ENCODE data around the gene TAX1BP3.

DNA sequence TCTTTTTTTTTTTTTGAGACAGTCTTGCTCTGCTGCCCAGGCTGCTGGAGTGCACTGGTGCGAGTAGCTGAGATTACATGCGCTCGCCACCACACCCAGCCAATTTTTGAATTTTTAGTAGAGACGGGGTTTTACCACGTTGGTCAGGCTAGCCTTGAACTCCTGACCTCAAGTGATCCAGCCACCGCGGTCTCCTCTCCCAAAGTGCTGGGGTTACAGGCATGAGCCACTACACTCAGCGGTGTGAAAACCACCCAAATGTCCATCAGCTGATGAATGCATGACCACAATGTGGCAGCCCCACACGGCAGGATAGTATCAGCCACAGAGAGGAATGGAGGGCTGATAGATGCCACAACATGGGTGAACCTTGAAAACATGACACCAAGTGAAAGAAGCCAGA is 25.5 kb upstream of the TAX1BP3 start:
- TF ChIP-seq, protein P1, sequence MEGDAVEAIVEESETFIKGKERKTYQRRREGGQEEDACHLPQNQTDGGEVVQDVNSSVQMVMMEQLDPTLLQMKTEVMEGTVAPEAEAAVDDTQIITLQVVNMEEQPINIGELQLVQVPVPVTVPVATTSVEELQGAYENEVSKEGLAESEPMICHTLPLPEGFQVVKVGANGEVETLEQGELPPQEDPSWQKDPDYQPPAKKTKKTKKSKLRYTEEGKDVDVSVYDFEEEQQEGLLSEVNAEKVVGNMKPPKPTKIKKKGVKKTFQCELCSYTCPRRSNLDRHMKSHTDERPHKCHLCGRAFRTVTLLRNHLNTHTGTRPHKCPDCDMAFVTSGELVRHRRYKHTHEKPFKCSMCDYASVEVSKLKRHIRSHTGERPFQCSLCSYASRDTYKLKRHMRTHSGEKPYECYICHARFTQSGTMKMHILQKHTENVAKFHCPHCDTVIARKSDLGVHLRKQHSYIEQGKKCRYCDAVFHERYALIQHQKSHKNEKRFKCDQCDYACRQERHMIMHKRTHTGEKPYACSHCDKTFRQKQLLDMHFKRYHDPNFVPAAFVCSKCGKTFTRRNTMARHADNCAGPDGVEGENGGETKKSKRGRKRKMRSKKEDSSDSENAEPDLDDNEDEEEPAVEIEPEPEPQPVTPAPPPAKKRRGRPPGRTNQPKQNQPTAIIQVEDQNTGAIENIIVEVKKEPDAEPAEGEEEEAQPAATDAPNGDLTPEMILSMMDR (IDR thresholded peaks at IDR 0.05; ENCODE audit: insufficient read depth, low read length): no peak
- TF ChIP-seq, protein P2, sequence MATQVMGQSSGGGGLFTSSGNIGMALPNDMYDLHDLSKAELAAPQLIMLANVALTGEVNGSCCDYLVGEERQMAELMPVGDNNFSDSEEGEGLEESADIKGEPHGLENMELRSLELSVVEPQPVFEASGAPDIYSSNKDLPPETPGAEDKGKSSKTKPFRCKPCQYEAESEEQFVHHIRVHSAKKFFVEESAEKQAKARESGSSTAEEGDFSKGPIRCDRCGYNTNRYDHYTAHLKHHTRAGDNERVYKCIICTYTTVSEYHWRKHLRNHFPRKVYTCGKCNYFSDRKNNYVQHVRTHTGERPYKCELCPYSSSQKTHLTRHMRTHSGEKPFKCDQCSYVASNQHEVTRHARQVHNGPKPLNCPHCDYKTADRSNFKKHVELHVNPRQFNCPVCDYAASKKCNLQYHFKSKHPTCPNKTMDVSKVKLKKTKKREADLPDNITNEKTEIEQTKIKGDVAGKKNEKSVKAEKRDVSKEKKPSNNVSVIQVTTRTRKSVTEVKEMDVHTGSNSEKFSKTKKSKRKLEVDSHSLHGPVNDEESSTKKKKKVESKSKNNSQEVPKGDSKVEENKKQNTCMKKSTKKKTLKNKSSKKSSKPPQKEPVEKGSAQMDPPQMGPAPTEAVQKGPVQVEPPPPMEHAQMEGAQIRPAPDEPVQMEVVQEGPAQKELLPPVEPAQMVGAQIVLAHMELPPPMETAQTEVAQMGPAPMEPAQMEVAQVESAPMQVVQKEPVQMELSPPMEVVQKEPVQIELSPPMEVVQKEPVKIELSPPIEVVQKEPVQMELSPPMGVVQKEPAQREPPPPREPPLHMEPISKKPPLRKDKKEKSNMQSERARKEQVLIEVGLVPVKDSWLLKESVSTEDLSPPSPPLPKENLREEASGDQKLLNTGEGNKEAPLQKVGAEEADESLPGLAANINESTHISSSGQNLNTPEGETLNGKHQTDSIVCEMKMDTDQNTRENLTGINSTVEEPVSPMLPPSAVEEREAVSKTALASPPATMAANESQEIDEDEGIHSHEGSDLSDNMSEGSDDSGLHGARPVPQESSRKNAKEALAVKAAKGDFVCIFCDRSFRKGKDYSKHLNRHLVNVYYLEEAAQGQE (IDR thresholded peaks at IDR 0.05; ENCODE audit: insufficient replicate concordance, low read depth): no peak
- TF ChIP-seq GABPA (IDR thresholded peaks at IDR 0.05; ENCODE audit: low read depth) (no peak), POLR2AphosphoS5 (IDR thresholded peaks at IDR 0.05; ENCODE audit: low read depth) (no peak)
